Esophagus squamous epithelium (tissue), 4 donors: Measurements from ENCODE around the gene ST8SIA1.

Experiments
- POLR2A ChIP-seq, 4 donors: fragments of 450-650 bp; IDR thresholded peaks; one replicate each; pipeline ENCODE4 v1.6.1; 2017; ENCODE audit warnings: antibody characterized with exemption in 4 of 4, mild to moderate bottlenecking in 4 of 4, moderate library complexity in 3 of 4
- TF ChIP-seq, protein P1 (sequence below), 6 experiments: fragments of 450-650 bp in 4 of 6; fragments of 200-600 bp in 2 of 6; sonication (generic) in 2 of 6; IDR thresholded peaks; one replicate each; pipeline ENCODE4 v1.5.1; 2016 to 2019; ENCODE audit warnings: antibody characterized with exemption in 6 of 6, mild to moderate bottlenecking in 4 of 6, moderate library complexity in 4 of 6

DNA sequence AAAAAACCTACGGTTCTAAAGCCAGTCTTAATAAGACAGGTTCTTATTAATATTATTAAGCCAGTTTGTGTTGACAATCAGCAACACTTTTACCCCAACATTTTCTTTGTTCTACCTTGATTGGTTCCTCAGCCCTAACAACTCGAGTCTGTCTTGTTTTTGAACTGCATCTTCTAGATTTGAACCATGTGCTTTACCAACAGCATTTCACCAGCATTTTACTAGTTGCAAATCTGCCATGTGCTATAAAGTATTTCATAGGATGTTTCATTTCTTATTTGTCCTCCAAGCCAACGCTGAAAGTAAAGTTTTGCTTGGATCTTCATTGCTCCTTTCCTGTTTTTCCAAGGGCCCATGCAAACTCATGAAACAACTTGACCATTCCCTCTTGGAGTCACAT, 133.4 kb downstream of the ST8SIA1 start:
- TF ChIP-seq, protein P1, sequence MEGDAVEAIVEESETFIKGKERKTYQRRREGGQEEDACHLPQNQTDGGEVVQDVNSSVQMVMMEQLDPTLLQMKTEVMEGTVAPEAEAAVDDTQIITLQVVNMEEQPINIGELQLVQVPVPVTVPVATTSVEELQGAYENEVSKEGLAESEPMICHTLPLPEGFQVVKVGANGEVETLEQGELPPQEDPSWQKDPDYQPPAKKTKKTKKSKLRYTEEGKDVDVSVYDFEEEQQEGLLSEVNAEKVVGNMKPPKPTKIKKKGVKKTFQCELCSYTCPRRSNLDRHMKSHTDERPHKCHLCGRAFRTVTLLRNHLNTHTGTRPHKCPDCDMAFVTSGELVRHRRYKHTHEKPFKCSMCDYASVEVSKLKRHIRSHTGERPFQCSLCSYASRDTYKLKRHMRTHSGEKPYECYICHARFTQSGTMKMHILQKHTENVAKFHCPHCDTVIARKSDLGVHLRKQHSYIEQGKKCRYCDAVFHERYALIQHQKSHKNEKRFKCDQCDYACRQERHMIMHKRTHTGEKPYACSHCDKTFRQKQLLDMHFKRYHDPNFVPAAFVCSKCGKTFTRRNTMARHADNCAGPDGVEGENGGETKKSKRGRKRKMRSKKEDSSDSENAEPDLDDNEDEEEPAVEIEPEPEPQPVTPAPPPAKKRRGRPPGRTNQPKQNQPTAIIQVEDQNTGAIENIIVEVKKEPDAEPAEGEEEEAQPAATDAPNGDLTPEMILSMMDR (IDR thresholded peaks at IDR 0.05), result no peak
- no peak for TF ChIP-seq POLR2A (IDR thresholded peaks at IDR 0.05)
